CD4-positive, alpha-beta T cell treated with Interleukin-21 for 1 hour (primary cell): ENCODE data around the gene OR12D3.
"Not testable (repeated sequence)": the region's sequence is repeated elsewhere in the genome, so short reads cannot be mapped to it uniquely, and the experiment has no call there.

ENCODE experiments used
- DNase-seq: peaks from one replicate; pipeline ENCODE4 v3.0.0-alpha.2; 2020

Gene OR12D3

DNA sequence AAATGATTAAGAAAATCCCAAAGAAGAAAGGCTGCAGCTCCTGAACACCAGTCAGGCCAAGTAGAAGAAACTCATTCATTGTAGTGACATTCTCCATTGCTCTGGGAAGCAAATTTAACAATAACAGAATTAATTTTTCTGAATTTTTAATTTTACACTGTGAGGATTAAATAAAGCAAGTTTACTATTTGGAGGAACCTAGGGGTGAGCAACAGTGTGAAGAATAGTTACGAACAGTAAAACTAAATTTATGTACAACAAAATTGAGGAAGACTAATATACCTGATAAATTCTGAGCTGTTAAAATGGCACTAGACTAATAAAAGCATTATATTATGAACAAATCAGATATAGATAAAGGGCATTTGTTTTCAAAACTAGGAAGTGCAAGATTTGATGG, at the start of gene OR12D3:
Gene OR12D3, minus strand, starts transcription at position 101 of the 400 bp plus-strand sequence. Its CDS starts 4 bp downstream, at position 97.
- no peak for DNase-seq

DNA sequence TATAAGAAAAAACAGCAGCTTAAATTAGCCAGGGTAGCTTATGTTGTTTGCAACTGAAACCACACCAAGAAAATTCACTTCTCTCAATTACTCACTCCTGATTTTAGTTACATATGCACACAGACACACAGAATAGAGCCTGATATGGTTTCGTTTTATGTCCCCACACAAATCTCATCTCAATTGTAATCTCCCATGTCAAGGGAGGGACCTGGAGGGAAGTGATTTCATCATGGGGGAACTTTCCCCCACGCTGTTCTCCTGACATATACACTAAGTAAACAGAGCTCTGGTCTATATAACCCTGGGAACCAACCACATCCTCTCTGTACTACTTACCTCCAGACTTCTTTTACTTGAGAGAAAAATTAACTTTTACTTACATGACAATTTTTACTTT, 49.5 kb upstream of the OR12D3 start:
- DNase-seq, result no peak

DNA sequence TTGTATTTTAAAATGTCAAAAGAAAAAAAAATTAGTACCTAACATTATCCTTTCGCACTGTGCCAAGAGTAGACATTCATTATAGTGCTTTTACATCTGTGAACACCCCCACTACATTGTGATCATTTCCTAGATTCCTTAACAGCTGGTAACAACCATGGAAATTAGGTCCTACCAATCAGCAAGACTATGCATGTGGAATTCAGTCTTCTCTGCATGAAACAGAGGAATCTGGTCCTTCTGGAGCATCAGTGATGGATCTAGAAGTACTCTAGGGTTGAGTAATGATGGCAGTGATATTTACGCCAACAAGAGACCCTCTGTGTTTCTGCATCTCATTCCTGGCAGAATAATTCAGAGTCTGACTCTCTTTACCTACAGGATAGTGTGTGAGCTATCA, 49.1 kb upstream of the OR12D3 start:
- DNase-seq, result no peak

GRCh38 chr6:29419516-29419915, 44.4 kb upstream of the OR12D3 start:
- no peak for DNase-seq

GRCh38 chr6:29414588-29414987, 39.5 kb upstream of the OR12D3 start, which contains the start of gene OR12D1:
Gene OR12D1 (plus strand): TSS chr6:29414928.
- no peak for DNase-seq

GRCh38 chr6:29403801-29404200, 28.7 kb upstream of the OR12D3 start:
- DNase-seq, result no peak

GRCh38 chr6:29399525-29399924, 24.4 kb upstream of the OR12D3 start:
- DNase-seq, result no peak

DNA sequence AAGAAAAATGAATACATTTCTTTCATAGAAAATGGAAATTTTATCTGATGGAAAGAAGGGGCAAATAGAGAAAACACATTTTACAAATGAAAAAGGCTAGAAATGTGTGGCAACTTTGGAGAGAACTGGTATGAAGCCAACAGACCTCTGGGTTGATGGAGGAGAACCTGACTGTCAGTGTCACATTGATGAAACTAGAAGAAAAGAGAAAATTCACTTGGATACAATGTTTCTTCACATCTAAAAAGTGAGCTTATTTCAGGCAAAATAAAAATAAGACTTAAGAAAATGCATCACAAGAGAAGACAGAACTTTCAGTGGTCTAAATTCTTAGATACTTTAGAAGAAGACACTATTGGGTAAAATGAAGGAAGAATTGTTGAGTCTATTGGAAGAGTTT, 20.2 kb upstream of the OR12D3 start, which contains the start of gene OR12D2:
Gene OR12D2, plus strand, starts transcription at position 301 of the 400 bp plus-strand sequence. CDS start 1,069 bp downstream, outside the sequence.
- DNase-seq, result no peak

GRCh38 chr6:29388533-29388932, 13.4 kb upstream of the OR12D3 start:
- DNase-seq, result no peak

DNA sequence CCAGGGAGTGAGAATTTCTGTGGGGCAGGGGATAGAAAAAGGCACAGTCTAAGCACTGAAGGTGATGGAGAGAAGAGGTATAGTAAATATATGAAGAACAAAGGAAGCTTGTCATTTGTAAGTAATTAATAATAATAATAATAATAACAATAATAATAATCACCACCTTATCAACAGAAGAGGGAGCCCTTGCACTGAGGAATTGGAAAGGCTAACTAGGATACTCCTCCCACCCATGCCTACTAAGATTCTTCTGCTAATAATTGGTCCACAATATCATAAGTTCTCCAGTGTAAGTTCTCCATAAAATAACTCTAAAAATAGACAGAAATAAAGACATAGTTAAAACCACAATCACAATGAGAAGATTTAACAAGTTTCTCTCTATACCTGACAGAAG, 912 bp upstream of the OR12D3 start:
- no peak for DNase-seq

- no peak for DNase-seq
Measured at GRCh38 chr6:29368765-29369164, 6.3 kb downstream of the OR12D3 start, which contains the start of gene OR5V1. Gene OR5V1 (minus strand): TSS chr6:29368865. CDS start chr6:29356195, 12,670 bp downstream.

- DNase-seq, result no peak
Measured at GRCh38 chr6:29355603-29356002, 19.5 kb downstream of the OR12D3 start.

GRCh38 chr6:29354980-29355379, 20.1 kb downstream of the OR12D3 start:
- no peak for DNase-seq

DNA sequence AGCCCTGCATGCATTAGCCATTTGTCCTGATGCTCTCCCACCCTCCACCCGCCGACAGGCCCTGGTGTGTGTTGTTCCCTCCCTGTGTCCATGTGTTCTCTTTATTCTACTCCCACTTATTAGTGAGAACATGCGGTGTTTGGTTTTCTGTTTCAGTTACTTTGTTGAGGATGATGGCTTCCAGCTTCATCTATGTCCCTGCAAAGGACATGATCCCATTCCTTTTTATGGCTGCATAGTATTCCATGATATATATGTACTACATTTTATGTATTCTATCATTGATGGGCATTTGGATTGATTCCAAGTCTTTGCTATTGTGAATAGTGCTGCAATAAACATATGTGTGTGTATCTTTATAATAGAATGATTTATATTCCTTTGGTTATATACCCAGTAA, 25.7 kb downstream of the OR12D3 start:
- DNase-seq, result not testable (repeated sequence)

DNA sequence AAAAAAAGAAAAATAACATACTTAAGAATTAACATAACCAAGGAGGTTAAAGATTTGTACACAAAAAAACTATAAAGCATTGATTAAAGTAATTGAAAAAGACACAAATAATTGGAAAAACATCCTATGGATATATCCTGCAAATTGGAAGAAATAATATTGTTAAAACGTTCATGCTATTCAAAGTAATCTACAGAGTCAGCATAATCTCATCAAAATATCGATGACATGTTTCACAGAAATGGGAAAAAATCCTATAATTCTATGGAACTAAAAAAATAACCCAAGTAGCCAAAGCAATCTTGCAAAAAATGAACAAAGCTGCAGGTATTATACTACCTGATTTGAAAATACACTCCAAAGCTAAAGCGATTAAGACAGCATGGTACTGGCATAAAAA, 29.7 kb downstream of the OR12D3 start:
- no peak for DNase-seq

DNA sequence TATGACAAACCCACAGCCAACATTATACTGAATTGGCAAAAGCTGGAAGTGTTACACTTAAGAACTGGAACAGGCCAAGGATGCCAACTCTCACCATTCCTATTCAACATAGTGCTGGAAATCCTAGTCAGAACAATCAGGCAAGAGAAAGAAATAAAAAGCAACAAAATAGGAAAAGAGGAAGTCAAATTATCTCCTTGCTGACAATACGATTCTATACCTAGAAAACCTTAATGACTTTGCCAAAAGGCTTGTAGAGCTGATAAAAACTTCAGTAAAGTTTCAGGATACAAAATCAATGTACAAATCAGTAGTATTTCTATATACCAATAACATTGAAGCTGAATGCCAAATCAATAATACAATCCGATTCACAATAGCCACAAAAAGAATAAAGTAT, 38.8 kb downstream of the OR12D3 start:
- DNase-seq, result no peak

DNA sequence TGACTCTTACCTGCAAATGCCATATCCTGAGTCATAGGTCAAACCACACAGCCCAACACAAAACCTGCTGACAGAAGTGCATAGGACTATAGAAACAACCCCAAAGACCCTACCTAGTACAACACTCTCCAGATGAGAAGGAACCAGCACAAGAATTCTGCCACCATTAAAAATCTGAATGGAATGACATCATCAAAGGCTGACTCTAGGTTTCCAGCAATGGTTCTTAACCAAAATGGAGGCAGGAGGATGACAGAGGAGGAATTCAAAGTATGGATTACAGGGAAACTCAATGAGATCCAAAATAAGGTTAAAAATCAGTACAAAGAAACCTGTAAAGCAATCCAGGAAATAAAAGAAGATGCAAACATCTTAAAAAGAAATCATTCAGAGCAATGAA, 42.4 kb downstream of the OR12D3 start:
- DNase-seq, result no peak

DNA sequence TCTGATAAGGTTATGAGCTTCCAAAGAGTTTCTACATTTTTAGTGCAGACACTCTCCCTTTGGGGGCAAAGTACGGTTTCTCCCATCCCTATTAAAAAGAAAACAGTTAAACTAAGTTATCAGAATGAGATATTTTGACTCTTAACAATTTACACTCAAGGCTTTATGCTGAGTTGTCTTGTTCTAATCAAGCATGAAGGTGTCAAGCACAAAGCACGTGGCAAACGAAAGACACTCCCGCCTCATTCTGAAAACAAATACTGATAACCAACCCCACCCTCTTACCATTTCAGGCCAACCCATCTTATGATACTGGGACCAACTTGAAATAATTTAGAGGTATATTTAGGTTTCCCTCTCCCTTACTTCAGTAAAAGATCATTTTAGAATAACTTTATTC, 49.3 kb downstream of the OR12D3 start:
- DNase-seq, result no peak
